Activated effector memory CD4-positive, alpha-beta T cell treated with anti-CD3 and anti-CD28 coated beads, Interleukin-2, amount 50 U/mL, for 16 hours (primary cell): ENCODE measurements around the gene POPDC2.

Experiments
- DNase-seq: peaks from one replicate; pipeline ENCODE4 v3.0.0-alpha.2; 2020

The POPDC2 gene

DNA sequence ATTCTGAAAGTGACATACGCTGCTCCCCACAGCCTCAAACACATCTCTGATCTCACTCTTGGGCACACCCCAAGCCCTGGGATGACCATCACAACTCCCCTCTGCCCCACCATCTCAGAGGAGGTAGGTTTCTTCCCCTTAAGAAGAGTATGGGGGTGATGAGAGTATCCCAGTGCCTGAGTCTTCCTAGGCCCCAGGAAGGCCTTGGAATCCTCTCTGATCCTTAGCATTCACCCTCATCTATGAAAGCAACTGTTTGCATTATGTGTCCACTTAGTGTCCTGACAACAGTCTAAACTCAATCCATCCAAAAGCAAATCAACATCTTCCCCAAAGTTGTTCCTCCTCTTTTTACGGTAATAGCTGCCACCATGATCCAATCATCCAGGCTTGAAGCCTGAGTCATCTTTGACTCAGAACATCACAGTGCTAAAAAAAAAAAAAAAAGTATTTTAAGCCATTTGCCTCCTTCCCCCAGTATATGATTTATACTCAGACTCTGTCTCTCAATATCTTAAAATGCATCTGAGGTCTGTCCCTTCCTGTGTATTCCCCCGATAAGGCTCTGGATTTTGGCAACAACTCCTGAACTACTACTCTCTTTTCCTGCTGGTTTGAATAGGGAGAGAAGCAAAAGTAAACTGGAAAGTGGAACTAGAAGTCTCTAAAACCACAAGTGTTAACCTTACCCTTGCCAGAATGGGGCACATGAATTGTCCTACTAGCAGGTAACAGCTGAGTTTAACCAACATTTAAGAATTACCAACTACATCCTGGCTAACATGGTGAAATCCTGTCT, 22.5 kb downstream of the POPDC2 start:
- no peak for DNase-seq

DNA sequence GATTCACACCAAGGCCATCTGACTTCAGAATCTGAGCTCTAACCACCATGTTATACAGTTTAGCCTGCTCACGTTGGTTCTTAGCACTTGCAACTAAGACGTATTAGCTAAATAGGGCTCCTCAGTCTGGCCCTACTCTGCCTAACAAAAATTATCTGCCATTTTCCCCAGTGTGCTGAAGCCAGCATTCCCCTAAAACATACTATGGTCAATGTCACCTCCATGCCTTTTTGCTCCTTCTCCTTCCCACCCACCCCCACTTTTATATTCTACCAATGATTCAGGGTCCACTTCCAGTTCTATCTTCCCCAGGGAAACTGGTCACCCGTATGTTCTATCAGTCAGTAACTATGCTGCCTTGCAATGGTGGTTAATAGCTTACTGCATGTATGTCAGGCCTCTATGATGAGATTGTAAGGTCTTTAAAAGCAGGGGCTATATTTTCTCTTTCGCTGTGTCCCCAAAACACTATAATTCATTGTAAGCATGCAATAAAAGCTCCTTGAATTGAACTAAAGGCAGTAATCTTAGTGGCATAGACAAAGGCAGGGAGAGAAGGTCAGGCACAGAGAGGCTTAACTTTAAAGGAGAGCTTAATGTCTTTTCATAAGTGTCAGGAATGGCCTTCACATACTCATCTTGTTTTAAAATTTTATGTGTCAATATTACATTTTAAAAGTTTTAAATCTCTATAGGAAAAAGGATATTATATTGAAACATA, 23.3 kb downstream of the POPDC2 start:
- DNase-seq: no peak

DNA sequence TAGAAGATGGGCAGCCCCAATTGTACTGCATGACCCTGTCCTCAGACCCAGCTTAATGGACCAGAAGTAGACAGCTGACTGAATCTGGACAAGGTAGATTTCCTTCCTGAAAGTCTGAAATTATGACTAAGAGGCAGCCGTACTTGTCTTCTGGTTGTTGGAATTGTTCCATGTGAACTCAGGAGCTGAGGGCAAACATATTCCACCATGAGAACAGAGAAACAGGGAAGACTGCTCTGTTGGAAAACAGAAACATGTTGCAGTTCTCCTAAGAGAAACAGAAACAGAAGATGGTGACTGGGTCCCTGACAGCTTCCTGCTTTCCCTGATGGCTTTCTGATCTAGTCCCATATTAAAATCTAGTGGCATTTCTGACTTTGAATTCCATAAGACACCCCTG, 24.1 kb downstream of the POPDC2 start:
- DNase-seq: no peak

DNA sequence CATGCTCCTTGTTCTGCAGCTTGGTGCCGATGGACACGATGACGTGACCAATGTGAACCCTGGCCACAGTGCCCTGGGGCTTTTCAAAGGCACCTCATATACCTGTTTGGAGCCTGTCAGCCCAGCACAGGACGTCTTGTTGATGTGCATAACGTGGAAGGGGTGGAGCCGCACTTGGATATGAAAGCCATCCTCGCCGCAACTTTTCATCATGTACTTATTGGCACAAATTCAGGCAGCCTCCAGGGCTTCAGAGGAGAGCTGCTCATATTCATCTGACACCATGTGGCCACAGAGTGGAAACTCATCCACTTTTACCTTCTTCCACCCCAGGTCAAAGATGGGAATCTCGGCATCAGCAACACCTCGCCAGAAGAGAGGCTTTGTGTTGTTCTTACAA, 24.7 kb downstream of the POPDC2 start:
- no peak for DNase-seq

DNA sequence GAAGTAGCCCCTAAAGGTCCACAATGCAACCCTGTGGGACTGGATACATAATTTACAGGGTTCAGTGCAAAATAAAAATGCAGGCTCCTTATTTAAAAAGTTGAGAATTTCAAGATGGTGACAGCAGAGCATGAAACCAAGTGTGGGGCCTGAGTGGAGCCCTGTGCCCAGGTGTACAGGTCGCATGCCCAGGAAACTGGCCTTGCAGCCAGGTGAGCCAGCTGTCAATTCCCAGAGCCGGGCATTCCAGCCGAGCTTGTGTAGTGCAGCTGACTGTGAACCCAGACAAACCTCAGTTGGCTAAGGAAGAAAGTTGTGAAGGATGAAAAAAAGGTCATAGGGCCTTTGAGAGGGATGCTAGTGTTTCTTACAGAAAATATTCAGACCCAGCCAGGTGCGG, 27.6 kb downstream of the POPDC2 start:
- no peak for DNase-seq

DNA sequence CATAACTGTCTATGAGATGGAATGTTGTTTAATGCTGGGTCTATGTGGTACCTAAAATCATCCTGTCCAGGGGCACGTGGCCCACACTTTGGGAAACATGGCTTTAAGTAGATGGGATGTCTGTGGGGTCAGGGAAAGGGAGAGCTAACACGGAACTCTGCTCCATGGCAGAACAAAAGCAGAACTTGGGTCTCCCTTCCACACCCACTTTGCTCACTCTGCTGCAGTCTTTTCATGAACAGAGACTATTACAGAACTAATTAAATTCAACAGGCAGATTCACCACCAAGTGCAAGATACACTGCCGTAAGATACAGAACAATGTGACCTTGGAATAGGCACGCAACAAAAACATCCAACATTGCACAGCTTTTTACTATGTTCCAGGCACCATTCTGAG, 28.2 kb downstream of the POPDC2 start:
- DNase-seq: no peak

DNA sequence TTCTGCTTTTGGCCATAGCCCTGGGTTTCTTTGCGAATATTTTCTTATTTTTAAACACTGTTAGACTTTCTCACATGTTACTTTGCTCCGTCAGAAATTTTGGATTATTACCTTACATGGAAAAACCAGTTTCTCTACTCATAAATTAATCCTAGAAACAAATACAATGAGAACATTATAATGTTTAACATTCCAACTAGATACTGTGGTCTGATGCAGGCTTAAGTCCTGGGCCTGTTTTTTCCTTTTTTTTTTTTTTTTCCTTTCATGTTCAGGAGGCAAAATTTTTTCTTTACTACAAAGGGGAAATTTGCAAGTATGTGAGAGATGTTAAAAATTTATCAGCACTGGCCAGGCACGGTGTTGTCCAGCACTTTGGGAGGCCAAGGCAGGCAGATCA, 28.9 kb downstream of the POPDC2 start:
- DNase-seq: no peak

DNA sequence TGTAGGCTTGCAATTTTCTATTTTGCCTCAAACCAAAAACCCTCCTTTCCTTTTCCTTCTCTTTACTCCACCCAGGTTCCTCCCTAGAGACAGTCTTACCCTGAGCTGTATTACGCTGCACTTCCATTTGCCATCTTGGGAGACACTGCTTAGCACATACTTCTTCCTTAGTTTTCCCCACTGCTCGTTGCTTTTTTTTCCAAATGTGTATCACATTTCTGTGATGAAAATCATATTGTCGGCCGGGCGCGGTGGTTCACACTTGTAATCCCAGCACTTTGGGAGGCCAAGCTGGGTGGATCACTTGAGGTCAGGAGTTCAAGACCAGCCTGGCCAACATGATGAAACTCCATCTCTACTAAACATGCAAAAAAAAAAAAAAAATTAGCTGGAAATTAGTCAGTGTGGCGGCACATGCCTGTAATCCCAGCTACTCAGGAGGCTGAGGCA, 29.5 kb downstream of the POPDC2 start:
- DNase-seq: no peak

DNA sequence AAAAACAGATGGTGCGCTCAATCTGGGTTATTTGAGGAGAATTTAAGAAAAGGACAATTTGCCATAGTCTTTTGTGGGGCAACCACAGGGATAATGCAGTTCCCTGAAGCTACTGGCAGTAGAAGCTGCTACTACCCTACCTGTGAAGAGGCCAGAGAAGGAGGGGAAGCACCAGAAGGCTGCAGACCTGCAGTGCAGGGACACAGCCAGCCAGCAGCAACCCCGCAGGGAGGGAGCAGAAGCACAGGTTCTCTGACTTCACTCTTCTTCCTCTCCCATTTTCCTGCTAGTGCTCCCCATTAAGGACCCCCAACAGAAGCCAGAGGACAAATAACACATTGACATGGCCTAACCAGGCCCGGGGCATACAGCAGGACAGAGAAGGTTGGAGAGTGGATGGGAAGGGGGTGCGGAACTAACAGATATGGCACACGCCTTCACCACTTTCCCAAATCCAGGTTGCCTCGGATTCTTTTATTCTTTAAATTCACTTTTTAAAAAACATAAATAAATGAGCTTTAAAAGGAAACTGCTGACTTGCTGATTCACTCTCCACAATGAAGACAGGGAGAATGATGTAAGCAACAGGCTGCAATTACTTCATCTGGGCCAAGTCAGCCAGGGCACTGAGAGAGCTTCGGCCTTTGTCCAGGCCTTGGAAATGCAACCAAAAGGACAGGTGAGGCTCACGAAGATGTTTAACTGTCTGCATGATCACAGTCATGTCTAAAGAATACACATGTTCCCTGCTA, 30.1 kb downstream of the POPDC2 start:
- DNase-seq: no peak

DNA sequence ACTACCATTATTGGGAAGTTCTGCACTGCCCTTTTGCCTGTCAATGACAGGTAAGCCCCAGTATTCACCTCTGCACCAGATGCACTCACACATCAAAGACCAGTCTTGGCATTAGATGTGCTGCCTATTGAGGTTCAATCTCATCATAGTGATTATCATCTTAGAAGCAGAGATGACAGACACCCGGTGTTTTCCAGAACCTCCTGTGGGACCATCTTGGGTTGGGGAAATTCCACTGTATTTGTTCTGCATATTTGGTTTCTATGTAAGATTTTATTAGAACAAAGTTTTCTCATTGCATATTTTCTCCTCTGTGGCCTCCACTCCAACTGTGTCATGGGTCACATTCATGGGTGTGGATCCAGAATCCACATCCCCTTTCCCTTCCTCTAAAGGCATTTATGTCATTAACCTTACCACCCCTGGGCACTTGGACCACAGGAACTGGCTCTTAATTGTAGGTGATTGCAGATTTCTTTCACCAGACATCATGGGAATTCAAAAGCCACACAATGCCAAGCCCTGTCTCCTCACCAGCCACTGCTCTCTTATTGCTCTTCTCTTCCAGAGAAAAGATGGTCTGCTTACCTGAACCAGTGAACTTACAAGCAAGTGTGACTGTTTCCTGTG, 31.5 kb downstream of the POPDC2 start:
- DNase-seq: no peak

DNA sequence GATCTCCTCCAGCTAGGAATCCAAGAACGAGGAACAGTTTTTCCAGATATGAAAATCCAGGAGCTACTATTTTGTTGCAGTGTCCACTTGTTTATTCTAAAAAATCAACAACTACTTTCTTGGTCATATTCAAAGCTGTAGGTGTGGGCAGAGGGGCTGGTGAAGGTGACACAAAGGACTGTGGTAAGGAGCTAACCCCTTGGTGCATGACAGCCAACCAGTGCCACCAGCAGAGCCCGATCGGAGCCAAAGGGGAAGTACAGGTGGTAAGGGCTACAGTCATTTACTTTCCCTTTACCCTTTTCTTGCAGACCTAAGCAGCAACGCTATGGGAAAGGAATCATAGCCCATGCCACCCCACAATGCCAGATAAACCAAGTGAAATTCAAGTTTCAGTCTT, 32.0 kb downstream of the POPDC2 start:
- peak; percentile 76 for DNase-seq

DNA sequence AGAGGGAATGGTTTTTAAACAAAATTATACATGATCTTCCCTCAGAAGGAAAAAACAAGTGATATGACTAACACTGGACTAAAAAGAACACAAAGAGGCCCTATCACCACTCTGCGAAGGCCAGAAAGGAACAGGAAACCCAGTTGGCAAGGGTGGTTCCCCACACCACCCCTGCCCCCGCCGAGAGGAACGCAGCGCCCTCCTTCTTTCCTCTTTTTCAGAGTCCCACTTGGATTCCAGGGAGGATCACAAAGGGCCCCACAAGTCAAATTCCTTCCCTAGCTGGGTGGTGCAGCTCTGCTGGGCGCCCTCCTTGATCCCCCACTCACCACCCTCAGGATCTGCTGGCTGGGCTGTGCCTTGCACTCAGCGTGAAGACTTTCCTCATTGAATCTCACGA, 32.9 kb downstream of the POPDC2 start:
- peak; percentile 69 for DNase-seq

DNA sequence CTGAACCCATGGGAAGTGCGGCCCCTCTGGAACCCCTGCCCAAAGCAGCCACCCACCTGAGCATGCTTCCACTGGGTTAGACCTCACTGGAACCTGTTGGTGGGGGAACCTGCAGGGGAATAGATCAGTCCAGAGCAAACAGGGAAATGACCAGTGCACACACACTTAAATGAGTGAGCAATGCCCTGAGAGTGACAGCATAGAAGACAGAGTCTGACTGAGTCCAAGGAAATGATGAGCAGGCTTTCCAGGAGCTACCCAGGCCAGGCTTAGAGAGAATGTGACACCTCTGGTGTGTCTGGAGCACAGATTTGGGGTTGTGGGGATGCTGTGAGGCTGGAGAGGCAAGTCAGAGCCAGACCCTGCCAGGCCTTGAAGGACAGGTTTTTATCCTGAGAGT, 34.2 kb downstream of the POPDC2 start:
- DNase-seq: no peak

DNA sequence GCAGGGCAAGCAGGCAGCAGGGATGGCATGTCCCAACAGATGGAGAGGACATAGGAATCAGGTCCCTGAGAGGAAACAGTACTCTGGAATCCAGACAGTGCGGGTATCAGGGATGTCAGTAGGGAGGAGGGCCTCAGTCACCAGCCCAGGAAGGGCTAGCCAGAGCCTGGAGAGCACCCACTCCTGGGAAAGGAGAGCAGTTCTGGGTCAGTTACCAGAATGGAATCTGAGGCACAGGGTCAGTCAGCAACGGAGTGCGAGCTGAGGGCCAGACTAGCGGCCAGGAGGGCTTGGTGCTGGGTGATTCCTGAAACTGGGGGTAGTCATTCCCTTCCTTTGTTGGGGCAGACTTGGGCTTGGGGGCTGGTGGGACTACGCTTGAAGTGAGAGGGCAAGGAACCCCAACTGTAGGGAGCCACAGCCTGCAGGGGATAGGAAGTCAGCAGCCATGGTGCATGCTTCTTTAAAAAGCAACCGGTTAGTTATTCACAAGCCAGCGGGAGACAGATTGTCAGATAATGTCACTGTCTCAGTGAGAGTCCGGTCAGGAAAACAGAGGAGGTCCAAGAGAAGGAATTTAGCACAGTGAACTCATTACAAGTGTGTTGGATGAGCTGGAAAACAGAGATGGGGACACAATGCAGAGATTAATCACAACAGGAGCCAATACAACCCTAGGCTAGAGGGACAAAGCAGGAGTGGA, 34.8 kb downstream of the POPDC2 start:
- no peak for DNase-seq

DNA sequence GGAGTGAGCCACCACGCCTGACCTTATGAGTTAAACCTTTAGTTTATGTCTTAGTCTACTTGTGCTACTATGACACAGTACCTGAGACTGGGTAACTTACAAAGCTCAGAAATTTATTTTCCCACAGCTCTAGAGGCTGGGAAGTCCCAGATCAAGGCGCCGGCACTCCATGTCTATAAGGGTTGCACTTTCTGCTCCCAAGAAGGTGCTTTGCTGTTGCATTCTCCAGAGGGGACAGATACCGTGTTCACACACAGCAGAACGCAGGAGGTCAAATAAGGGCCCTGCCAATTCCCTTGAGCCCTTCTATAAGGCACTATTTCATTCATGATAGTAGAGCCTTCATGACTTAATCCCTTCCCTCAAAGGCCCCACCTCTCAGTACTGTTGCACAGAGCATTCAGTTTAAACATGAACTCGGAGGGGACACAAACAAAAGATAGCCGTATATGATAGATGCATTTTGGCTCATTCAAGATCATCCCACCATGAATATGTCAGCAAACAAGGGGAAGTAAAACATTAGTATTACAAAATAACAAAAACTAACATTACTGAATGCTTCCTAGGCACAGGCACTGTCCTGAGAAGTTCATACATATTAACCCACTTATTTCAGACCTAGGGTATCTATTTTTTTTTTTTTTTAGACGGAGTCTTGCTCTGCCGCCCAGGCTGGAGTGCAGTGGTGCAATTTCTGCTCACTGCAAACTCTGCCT, 36.2 kb downstream of the POPDC2 start:
- DNase-seq: no peak

DNA sequence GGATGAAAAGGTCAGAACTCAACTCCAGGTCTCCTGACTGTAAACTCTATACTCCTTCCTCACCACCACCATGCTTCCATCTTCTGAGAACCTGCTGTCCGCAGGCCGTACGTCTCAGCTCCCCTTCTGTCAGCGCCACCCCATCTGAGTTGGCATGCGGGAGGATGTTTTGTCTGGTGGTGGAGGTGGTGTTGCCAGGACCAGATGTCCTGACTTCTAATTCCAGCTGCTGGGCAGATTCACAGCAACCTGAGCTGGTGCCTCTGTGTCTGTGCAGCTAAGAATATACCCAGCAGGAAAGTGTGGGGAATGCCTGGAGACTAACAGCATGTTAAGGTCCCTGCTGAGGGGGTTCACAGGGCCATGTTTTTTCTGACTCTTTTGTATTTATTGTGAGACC, 39.5 kb downstream of the POPDC2 start:
- DNase-seq: no peak

DNA sequence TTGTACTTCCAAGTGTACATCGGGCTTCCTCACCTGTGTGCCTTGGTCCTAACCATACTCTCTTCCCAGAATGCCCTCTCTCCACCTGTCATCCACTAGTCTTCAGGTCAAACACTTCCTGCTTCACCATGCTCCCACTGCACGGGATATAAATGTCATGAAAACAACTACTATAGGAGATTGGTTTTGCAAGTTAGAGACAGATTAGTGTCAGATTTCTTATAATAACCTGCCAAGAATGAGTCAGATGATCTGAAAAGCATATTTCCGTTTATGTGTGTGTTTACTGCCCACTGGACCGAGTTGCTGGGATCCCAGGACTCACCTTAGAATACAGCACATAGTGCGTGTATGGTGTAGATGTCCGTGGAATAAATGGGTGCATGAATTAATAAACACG, 41.3 kb downstream of the POPDC2 start:
- DNase-seq: no peak

DNA sequence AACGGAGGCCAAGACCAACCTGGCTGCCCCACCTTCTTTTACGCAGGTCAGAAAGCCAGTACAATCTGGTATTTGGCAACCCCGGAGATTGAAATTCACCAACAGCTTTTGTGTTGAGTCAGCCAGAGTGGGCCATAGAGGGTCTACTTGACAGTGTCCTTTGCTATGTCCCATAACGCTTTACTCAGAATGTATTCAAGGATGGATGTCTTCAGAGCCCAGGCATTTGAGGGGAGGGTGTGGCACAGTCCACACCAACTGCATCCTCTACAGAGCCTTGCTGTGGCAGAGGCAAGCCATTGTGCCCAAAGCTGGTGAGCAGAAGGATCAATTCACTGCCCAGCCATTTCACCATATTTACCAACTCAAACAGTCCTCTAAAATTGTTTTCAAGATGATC, 44.3 kb downstream of the POPDC2 start:
- DNase-seq: no peak

DNA sequence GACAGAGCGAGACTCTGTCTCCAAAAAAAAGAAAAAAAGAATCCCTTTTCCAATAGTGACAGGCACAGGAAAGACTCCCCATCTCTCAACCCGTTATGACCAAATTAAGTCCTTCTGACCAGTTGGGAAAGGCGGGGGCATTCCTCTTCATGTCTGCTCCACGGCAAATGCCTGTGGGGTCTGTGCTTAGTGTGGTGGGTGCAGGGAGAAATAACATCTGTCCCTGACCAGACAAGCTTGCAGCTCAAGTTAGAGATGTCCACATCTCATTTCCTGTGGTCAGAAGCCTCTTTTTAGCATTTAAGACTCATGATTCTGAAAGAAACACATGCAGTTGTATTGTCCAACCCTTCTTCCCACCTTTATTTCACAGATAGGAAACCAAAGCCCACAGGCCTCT, 46.5 kb downstream of the POPDC2 start:
- DNase-seq: no peak

DNA sequence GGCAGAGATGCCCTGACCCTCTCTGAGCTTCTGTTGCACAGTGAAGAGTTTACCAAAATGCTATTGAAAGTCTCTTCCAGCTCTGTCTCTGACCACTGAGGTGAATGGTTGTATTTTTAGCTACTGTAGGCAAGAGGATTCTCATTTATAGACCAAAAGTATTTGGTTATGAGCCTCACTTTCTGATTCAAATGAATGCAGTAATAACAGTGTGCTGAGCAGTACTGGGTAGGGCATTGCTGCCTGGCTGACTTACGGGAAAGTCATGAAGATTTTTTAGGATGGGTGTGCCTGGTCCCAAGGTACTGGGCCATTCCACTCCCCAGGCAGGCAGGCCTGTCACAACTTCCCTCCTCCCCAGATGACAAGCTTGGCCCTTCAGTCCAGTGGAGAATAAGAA, 47.2 kb downstream of the POPDC2 start:
- no peak for DNase-seq

DNA sequence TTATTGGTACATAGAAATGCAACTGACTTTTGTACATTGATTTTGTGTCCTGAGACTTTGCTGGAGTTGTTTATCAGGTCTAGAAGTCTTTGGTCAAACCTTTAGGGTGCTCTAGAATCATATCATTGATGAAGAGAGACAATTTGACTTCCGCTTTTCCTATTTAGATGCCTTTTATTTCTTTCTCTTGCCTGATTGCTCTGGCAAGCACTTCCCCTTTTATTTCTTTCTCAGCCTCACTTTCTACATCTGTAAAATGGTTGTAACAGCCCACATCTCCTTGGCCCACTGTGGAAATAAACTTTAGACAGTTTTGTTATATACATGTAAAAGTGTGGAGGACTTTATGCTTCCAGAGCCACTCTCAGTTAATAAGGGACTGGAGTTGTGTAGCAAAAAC, 48.7 kb downstream of the POPDC2 start:
- no peak for DNase-seq

DNA sequence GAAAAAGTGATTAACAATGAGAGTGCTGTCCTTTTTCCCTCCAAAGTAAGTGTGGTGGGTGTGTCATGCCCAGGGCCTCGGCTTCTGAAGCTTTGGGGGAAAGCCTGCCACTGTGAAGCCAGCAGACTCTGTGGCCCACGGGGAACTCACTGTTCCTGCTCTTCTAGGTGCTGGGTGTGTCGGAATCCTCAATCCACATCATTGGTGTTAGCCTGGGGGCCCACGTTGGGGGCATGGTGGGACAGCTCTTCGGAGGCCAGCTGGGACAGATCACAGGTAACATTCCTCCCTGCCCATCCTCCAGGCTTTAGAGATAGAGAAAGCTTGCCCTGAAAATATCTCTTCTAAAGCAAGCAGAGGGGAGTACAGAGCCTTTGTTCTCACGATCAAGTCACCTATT, 51.1 kb downstream of the POPDC2 start:
- DNase-seq: no peak
